HepG2 (cell line): ENCODE measurements around the gene REM2. TPM values are rescaled to one million over a fixed set of nuclear protein-coding genes. Genes with fewer than 3 reads are reported as not detected.
A peak's percentile ranks its signal among the peaks of the same experiment; 100 is the strongest.

Experiments
- FOSL2 ChIP-seq: sonication (generic); formaldehyde crosslinking; IDR thresholded peaks from 2 replicates; pipeline ENCODE4 v1.4.0; 2020; ENCODE audit warnings: missing genetic modification reagents
- GABPA ChIP-seq, 2 experiments: IDR thresholded peaks; 2 replicates each; pipeline ENCODE4 v1.6.1; 2011 to 2016; ENCODE audit warnings: low read depth in 2 of 2, low read length in 1 of 2, missing biosample characterization in 1 of 2, missing genetic modification characterization in 1 of 2
- HOXA9 ChIP-seq: sonication (generic); formaldehyde crosslinking; IDR thresholded peaks from 2 replicates; pipeline ENCODE4 v1.8.1; 2022; ENCODE audit warnings: missing genetic modification reagents, mild to moderate bottlenecking, moderate library complexity, borderline replicate concordance
- KLF12 ChIP-seq: sonication (generic); formaldehyde crosslinking; IDR thresholded peaks from 2 replicates; pipeline ENCODE4 v1.4.0; 2020; ENCODE audit warnings: missing genetic modification reagents, borderline replicate concordance
- MIER3 ChIP-seq: IDR thresholded peaks from 2 replicates; pipeline ENCODE4 v1.6.1; 2016; ENCODE audit warnings: missing compliant biosample characterization, borderline replicate concordance
- NRL ChIP-seq: sonication (generic); formaldehyde crosslinking; IDR thresholded peaks from 2 replicates; pipeline ENCODE4 v1.5.0; 2020; ENCODE audit warnings: missing genetic modification reagents, mild to moderate bottlenecking, moderate library complexity, borderline replicate concordance
- SMAD3 ChIP-seq: sonication (generic); formaldehyde crosslinking; IDR thresholded peaks from 2 replicates; pipeline ENCODE4 v1.4.0; 2020; ENCODE audit warnings: missing genetic modification reagents
- SNAPC2 ChIP-seq: sonication (generic); formaldehyde crosslinking; IDR thresholded peaks from 2 replicates; pipeline ENCODE4 v1.8.1; 2022; ENCODE audit warnings: mild to moderate bottlenecking, missing genetic modification reagents
- ZBTB7B ChIP-seq: sonication (generic); formaldehyde crosslinking; IDR thresholded peaks from 2 replicates; pipeline ENCODE4 v1.4.0; 2020; ENCODE audit warnings: missing genetic modification reagents
- ZFP37 ChIP-seq: sonication (generic); formaldehyde crosslinking; IDR thresholded peaks from 2 replicates; pipeline ENCODE4 v1.4.0; 2020; ENCODE audit warnings: missing genetic modification reagents, borderline replicate concordance
- ZSCAN30 ChIP-seq: sonication (generic); formaldehyde crosslinking; IDR thresholded peaks from 2 replicates; pipeline ENCODE4 v1.5.0; 2020; ENCODE audit warnings: mild to moderate bottlenecking, missing genetic modification reagents
- polyA plus RNA-seq, 8 experiments: library from polyadenylated mRNA; depleted of rRNA in 3 of 8; stranded (reverse) in 7 of 8; unstranded in 1 of 8; fragments of >200 nt; fragmentation: Illumina TruSeq in 4 of 8; extraction: Trizol in 4 of 8; gene quantifications; 2 replicates each; pipeline versions ENCODE4 v1.2.1 to v1.2.3, GENCODE V29; 2011 to 2016; ENCODE audit warnings: low read depth in 4 of 8, missing spikeins in 1 of 8, mixed read lengths in 1 of 8; ENCODE audit not compliant: insufficient read depth in 1 of 8
- total RNA-seq, 5 experiments: library from RNA; depleted of rRNA; stranded (reverse); fragments of >200 nt; fragmentation: Illumina TruSeq; extraction: Trizol; gene quantifications; 2 replicates each; pipeline ENCODE4 v1.2.3, GENCODE V29; 2016; ENCODE audit warnings: low read depth in 1 of 5
- TF ChIP-seq, protein P1 (sequence below): IDR thresholded peaks from 2 replicates; pipeline ENCODE4 v1.6.1; 2016; ENCODE audit warnings: low read depth, missing genetic modification reagents, missing compliant biosample characterization
- TF ChIP-seq, protein P2 (sequence below): sonication (generic); formaldehyde crosslinking; IDR thresholded peaks from 2 replicates; pipeline ENCODE4 v1.5.0; 2020; ENCODE audit warnings: mild to moderate bottlenecking, missing genetic modification reagents, borderline replicate concordance
- TF ChIP-seq, protein P3 (sequence below): sonication (generic); formaldehyde crosslinking; IDR thresholded peaks from 2 replicates; pipeline ENCODE4 v1.4.0; 2020; ENCODE audit warnings: missing genetic modification reagents; ENCODE audit errors: not compliant biosample characterization

REM2 gene
- total and polyA plus RNA-seq, 2 of the 13 experiments (the other 11 are each of a cell fraction or from before 2014, with no cell fraction given): 0.20 TPM; not detected in 1

DNA sequence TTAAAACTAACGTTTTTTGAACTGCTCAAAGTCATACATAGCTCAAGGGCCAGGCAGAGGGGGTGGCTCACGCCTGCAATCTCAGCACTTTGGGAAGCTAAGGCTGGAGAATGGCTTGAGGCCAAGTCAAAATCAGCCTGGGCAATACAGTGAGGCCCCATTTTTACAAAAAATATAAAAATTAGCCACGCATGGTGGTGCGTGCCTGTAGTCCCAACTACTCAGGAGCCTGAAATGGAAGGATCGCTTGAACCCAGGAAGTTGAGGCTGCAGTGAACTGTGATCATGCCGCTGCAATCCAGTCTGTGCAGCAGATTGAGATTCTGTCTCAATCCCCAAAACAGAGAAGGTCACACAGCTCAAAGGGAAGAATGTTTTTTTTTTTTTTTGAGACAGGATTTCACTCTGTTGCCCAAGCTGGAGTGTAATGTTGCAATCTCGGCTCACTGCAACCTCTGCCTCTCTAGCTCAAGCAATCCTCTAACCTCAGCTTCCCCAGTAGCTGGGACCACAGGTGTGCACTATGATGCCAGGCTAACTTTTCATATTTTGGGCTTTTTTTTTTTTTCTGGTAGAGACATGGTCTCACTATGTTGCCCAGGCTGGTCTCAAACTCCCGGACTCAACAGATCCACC lies 33.0 kb downstream of the REM2 start (continued):
- TF ChIP-seq GABPA (IDR thresholded peaks at IDR 0.05; ENCODE audit: low read depth, low read length) (no peak), GABPA (CRISPR knock-in tag; IDR thresholded peaks at IDR 0.05; ENCODE audit: low read depth) (no peak), KLF12 (CRISPR knock-in tag) (no peak), SMAD3 (no peak), HOXA9 (no peak), NRL (CRISPR knock-in tag) (no peak), ZSCAN30 (no peak), SNAPC2 (peak; percentile 36; the same call in 1 of the 2 replicates), MIER3 (CRISPR knock-in tag) (no peak), ZBTB7B (CRISPR knock-in tag) (no peak), FOSL2 (CRISPR knock-in tag) (0 out of 2 replicates have a peak, but pooled peaks have one; percentile 44), ZFP37 (no peak)
- TF ChIP-seq, protein P1, sequence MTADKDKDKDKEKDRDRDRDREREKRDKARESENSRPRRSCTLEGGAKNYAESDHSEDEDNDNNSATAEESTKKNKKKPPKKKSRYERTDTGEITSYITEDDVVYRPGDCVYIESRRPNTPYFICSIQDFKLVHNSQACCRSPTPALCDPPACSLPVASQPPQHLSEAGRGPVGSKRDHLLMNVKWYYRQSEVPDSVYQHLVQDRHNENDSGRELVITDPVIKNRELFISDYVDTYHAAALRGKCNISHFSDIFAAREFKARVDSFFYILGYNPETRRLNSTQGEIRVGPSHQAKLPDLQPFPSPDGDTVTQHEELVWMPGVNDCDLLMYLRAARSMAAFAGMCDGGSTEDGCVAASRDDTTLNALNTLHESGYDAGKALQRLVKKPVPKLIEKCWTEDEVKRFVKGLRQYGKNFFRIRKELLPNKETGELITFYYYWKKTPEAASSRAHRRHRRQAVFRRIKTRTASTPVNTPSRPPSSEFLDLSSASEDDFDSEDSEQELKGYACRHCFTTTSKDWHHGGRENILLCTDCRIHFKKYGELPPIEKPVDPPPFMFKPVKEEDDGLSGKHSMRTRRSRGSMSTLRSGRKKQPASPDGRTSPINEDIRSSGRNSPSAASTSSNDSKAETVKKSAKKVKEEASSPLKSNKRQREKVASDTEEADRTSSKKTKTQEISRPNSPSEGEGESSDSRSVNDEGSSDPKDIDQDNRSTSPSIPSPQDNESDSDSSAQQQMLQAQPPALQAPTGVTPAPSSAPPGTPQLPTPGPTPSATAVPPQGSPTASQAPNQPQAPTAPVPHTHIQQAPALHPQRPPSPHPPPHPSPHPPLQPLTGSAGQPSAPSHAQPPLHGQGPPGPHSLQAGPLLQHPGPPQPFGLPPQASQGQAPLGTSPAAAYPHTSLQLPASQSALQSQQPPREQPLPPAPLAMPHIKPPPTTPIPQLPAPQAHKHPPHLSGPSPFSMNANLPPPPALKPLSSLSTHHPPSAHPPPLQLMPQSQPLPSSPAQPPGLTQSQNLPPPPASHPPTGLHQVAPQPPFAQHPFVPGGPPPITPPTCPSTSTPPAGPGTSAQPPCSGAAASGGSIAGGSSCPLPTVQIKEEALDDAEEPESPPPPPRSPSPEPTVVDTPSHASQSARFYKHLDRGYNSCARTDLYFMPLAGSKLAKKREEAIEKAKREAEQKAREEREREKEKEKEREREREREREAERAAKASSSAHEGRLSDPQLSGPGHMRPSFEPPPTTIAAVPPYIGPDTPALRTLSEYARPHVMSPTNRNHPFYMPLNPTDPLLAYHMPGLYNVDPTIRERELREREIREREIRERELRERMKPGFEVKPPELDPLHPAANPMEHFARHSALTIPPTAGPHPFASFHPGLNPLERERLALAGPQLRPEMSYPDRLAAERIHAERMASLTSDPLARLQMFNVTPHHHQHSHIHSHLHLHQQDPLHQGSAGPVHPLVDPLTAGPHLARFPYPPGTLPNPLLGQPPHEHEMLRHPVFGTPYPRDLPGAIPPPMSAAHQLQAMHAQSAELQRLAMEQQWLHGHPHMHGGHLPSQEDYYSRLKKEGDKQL (CRISPR knock-in tag): no peak
- TF ChIP-seq, protein P2, sequence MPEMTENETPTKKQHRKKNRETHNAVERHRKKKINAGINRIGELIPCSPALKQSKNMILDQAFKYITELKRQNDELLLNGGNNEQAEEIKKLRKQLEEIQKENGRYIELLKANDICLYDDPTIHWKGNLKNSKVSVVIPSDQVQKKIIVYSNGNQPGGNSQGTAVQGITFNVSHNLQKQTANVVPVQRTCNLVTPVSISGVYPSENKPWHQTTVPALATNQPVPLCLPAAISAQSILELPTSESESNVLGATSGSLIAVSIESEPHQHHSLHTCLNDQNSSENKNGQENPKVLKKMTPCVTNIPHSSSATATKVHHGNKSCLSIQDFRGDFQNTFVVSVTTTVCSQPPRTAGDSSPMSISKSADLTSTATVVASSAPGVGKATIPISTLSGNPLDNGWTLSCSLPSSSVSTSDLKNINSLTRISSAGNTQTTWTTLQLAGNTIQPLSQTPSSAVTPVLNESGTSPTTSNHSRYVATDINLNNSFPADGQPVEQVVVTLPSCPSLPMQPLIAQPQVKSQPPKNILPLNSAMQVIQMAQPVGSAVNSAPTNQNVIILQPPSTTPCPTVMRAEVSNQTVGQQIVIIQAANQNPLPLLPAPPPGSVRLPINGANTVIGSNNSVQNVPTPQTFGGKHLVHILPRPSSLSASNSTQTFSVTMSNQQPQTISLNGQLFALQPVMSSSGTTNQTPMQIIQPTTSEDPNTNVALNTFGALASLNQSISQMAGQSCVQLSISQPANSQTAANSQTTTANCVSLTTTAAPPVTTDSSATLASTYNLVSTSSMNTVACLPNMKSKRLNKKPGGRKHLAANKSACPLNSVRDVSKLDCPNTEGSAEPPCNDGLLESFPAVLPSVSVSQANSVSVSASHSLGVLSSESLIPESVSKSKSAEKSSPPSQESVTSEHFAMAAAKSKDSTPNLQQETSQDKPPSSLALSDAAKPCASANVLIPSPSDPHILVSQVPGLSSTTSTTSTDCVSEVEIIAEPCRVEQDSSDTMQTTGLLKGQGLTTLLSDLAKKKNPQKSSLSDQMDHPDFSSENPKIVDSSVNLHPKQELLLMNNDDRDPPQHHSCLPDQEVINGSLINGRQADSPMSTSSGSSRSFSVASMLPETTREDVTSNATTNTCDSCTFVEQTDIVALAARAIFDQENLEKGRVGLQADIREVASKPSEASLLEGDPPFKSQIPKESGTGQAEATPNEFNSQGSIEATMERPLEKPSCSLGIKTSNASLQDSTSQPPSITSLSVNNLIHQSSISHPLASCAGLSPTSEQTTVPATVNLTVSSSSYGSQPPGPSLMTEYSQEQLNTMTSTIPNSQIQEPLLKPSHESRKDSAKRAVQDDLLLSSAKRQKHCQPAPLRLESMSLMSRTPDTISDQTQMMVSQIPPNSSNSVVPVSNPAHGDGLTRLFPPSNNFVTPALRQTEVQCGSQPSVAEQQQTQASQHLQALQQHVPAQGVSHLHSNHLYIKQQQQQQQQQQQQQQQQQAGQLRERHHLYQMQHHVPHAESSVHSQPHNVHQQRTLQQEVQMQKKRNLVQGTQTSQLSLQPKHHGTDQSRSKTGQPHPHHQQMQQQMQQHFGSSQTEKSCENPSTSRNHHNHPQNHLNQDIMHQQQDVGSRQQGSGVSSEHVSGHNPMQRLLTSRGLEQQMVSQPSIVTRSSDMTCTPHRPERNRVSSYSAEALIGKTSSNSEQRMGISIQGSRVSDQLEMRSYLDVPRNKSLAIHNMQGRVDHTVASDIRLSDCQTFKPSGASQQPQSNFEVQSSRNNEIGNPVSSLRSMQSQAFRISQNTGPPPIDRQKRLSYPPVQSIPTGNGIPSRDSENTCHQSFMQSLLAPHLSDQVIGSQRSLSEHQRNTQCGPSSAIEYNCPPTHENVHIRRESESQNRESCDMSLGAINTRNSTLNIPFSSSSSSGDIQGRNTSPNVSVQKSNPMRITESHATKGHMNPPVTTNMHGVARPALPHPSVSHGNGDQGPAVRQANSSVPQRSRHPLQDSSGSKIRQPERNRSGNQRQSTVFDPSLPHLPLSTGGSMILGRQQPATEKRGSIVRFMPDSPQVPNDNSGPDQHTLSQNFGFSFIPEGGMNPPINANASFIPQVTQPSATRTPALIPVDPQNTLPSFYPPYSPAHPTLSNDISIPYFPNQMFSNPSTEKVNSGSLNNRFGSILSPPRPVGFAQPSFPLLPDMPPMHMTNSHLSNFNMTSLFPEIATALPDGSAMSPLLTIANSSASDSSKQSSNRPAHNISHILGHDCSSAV: no peak
- TF ChIP-seq, protein P3, sequence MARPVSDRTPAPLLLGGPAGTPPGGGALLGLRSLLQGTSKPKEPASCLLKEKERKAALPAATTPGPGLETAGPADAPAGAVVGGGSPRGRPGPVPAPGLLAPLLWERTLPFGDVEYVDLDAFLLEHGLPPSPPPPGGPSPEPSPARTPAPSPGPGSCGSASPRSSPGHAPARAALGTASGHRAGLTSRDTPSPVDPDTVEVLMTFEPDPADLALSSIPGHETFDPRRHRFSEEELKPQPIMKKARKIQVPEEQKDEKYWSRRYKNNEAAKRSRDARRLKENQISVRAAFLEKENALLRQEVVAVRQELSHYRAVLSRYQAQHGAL (CRISPR knock-in tag): no peak
